Panc1 (cell line): ENCODE results near the gene YTHDF1. TPM values are rescaled to one million over a fixed set of nuclear protein-coding genes. Genes with fewer than 3 reads are reported as not detected.

Source experiments
- ATAC-seq: fragments of 200-7000 bp; cut with Tn5 transposase; 2 replicates; pipeline ENCODE4 v1.9.1; 2020; ENCODE audit warnings: mild to moderate bottlenecking, moderate library complexity
- BruUV-seq: library from RNA; stranded (reverse); fragments of 400-500 nt; replicated peaks from 2 replicates; lab custom pipeline; 2021; lab: Mats Ljungman, UMichigan
- CTCF ChIA-PET: fragments of 300-600 bp; sonication (Branson Sonifier 250); formaldehyde crosslinking; loops from one replicate; lab custom pipeline; 2022; ENCODE audit warnings: antibody characterized with exemption; lab: Charles Lee
- POLR2A ChIA-PET: fragments of 300-600 bp; sonication (Branson Sonifier 250); formaldehyde crosslinking; loops from one replicate; lab custom pipeline; 2022; ENCODE audit warnings: antibody characterized with exemption; lab: Charles Lee
- DNase-seq: peaks from one replicate; pipeline ENCODE4 v3.0.0-alpha.2; 2010; ENCODE audit warnings: low read depth, low spot score
- H3K27ac ChIP-seq: 2 replicates; pipeline ENCODE4 v1.5.1; 2011; ENCODE audit warnings: mild to moderate bottlenecking, low read length, inconsistent platforms
- H3K27me3 ChIP-seq: fragments of 200-500 bp; sonication (Bioruptor generic); 2 replicates; pipeline ENCODE4 v1.6.0; 2014; ENCODE audit warnings: low read length, inconsistent platforms; ENCODE audit not compliant: control insufficient read depth, insufficient read depth
- H3K36me3 ChIP-seq: fragments of 200-500 bp; sonication (Bioruptor generic); 2 replicates; pipeline ENCODE4 v1.5.1; 2014; ENCODE audit warnings: inconsistent platforms, mild to moderate bottlenecking, low read length, moderate library complexity; ENCODE audit not compliant: control insufficient read depth, insufficient read depth
- H3K4me1 ChIP-seq: 2 replicates; pipeline ENCODE4 v1.5.1; 2011; ENCODE audit warnings: inconsistent platforms, mild to moderate bottlenecking, low read length, moderate library complexity; ENCODE audit not compliant: control insufficient read depth, insufficient read depth
- H3K4me3 ChIP-seq, 2 experiments: 2 replicates each; pipeline ENCODE4 v1.5.1; 2011 to 2012; ENCODE audit warnings: low read depth in 2 of 2, low read length in 2 of 2, mild to moderate bottlenecking in 2 of 2, inconsistent platforms in 1 of 2, moderate library complexity in 1 of 2
- H3K9me3 ChIP-seq: fragments of 200-500 bp; sonication (Bioruptor generic); 2 replicates; pipeline ENCODE4 v1.5.1; 2014; ENCODE audit warnings: low read depth, mild to moderate bottlenecking, inconsistent platforms, low read length, moderate library complexity; ENCODE audit not compliant: control insufficient read depth, insufficient read depth
- POLR2AphosphoS5 ChIP-seq: IDR thresholded peaks from 2 replicates; pipeline ENCODE4 v1.6.1; 2012; ENCODE audit warnings: mild to moderate bottlenecking, low read depth, low read length, moderate library complexity
- SIN3A ChIP-seq: IDR thresholded peaks from 2 replicates; pipeline ENCODE4 v1.6.1; 2012; ENCODE audit warnings: low read depth, mild to moderate bottlenecking, low read length, moderate library complexity, borderline replicate concordance; ENCODE audit not compliant: insufficient read depth
- TCF7L2 ChIP-seq: IDR thresholded peaks from 2 replicates; pipeline ENCODE4 v1.6.1; 2011; ENCODE audit warnings: mild to moderate bottlenecking, low read depth, low read length, inconsistent platforms
- in situ Hi-C: cut with HindIII; loops from 2 replicates; pipeline ENCODE4 v1.10.0; 2016; ENCODE audit warnings: low sequenced_read_pairs, low pct_unique_long_range_greater_than_20kb
- intact Hi-C: fragments of 100-400 bp; cut with micrococcal nuclease; formaldehyde crosslinking; loops from one replicate; pipeline ENCODE4 v1.10.0; 2022; ENCODE audit not compliant: unreplicated experiment
- total RNA-seq: library from RNA; stranded (reverse); gene quantifications from one replicate; pipeline ENCODE4 v1.2.1, GENCODE V29; 2021; ENCODE audit not compliant: unreplicated experiment
- TF ChIP-seq, protein P1 (sequence below), 2 experiments: IDR thresholded peaks; 2 replicates each; pipeline ENCODE4 v1.6.1; 2011 to 2012; ENCODE audit warnings: low read depth in 2 of 2, control low read depth in 1 of 2, low read length in 1 of 2, mild to moderate bottlenecking in 1 of 2, moderate library complexity in 1 of 2; ENCODE audit not compliant: insufficient read depth in 1 of 2
- TF ChIP-seq, protein P2 (sequence below): fragments of 450-650 bp; IDR thresholded peaks from 2 replicates; pipeline ENCODE4 v1.5.1; 2017; ENCODE audit warnings: mild to moderate bottlenecking

YTHDF1 gene
- total RNA-seq, 1 experiment from 2014 or later, result 43.0 TPM

DNA sequence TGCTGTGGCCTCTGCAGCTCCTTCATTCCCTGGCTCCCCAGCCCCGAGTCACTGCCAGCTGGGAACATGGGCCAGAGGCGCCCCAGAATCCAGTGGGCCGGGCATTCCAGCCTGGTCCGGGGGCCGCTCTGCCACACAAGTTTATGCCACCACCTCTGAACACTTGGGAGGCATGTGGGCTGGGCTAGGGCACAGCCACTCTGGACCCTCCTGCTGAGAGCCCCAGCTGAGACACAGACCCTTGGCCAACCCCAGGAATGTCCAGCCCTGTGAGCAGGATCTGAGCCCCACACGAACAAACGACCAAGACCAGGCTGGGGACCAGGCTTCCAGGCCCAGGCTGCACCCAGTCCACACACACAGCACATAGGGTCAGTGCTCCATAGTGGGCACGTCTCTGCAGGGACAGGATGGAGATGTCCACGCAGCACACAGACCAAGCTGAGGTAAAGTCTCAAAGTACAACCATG is 33.0 kb downstream of the YTHDF1 start:
- no peaks in the 10 kb centered on the region for H3K36me3 ChIP-seq
- DNase-seq, result no peak
- no peak overlapping the region for H3K27ac ChIP-seq
- no TSS peak for BruUV-seq
- TF ChIP-seq POLR2AphosphoS5, result no peak
- no peak for TF ChIP-seq TCF7L2
- TF ChIP-seq, protein P1, sequence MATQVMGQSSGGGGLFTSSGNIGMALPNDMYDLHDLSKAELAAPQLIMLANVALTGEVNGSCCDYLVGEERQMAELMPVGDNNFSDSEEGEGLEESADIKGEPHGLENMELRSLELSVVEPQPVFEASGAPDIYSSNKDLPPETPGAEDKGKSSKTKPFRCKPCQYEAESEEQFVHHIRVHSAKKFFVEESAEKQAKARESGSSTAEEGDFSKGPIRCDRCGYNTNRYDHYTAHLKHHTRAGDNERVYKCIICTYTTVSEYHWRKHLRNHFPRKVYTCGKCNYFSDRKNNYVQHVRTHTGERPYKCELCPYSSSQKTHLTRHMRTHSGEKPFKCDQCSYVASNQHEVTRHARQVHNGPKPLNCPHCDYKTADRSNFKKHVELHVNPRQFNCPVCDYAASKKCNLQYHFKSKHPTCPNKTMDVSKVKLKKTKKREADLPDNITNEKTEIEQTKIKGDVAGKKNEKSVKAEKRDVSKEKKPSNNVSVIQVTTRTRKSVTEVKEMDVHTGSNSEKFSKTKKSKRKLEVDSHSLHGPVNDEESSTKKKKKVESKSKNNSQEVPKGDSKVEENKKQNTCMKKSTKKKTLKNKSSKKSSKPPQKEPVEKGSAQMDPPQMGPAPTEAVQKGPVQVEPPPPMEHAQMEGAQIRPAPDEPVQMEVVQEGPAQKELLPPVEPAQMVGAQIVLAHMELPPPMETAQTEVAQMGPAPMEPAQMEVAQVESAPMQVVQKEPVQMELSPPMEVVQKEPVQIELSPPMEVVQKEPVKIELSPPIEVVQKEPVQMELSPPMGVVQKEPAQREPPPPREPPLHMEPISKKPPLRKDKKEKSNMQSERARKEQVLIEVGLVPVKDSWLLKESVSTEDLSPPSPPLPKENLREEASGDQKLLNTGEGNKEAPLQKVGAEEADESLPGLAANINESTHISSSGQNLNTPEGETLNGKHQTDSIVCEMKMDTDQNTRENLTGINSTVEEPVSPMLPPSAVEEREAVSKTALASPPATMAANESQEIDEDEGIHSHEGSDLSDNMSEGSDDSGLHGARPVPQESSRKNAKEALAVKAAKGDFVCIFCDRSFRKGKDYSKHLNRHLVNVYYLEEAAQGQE (IDR thresholded peaks at IDR 0.05; ENCODE audit: insufficient read depth in 1 of 2, low read depth in 2 of 2, low read length in 1 of 2), result no peak
- TF ChIP-seq, protein P2, sequence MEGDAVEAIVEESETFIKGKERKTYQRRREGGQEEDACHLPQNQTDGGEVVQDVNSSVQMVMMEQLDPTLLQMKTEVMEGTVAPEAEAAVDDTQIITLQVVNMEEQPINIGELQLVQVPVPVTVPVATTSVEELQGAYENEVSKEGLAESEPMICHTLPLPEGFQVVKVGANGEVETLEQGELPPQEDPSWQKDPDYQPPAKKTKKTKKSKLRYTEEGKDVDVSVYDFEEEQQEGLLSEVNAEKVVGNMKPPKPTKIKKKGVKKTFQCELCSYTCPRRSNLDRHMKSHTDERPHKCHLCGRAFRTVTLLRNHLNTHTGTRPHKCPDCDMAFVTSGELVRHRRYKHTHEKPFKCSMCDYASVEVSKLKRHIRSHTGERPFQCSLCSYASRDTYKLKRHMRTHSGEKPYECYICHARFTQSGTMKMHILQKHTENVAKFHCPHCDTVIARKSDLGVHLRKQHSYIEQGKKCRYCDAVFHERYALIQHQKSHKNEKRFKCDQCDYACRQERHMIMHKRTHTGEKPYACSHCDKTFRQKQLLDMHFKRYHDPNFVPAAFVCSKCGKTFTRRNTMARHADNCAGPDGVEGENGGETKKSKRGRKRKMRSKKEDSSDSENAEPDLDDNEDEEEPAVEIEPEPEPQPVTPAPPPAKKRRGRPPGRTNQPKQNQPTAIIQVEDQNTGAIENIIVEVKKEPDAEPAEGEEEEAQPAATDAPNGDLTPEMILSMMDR, result no peak
- TF ChIP-seq SIN3A, result no peak
- H3K9me3 ChIP-seq, result no peaks in the 10 kb centered on the region
- no peak overlapping the region for H3K4me3 ChIP-seq
- H3K4me1 ChIP-seq, result peaks cover 7% of the 10 kb centered on the region
- H3K27me3 ChIP-seq, result no peaks in the 10 kb centered on the region; the same call in 1 of the 2 replicates
- in situ Hi-C loops (no loop called here), intact Hi-C loops (no loop called here)
- peak; percentile 9; the same call in 1 of the 2 replicates for ATAC-seq
- CTCF ChIA-PET, result no interaction called here
- POLR2A ChIA-PET, result no interaction called here

DNA sequence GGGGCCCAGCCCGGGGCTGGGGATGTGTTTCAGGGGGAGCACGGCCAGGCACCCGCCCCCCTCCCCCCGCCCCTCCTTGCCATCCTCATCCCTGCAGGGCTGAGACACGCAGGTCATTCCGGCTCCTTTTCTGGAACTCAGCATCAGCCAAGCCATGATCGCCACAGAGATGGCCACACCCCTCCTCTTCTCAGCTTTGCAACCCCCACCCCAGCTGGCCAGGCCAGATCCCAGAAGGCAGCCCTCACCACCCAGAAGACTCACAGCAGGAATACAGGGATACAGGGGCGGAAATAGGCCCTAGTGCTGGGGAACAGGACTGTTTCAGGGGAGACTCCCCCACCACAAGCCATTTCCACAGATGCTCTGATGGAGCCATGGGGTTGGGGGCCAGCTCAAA is 33.5 kb downstream of the YTHDF1 start:
- Histone ChIP-seq H3K27me3 (no peaks in the 10 kb centered on the region; the same call in 1 of the 2 replicates), H3K27ac (no peak overlapping the region), H3K4me1 (peaks cover 7% of the 10 kb centered on the region), H3K4me3 (no peak overlapping the region), H3K36me3 (no peaks in the 10 kb centered on the region), H3K9me3 (no peaks in the 10 kb centered on the region)
- no peak for TF ChIP-seq SIN3A
- no peak for TF ChIP-seq POLR2AphosphoS5
- TF ChIP-seq, protein P1 (IDR thresholded peaks at IDR 0.05; ENCODE audit: insufficient read depth in 1 of 2, low read depth in 2 of 2, low read length in 1 of 2), result no peak
- TF ChIP-seq, protein P2, result no peak
- TF ChIP-seq TCF7L2, result no peak
- no peak for DNase-seq
- ChIA-PET CTCF (no interaction called here), POLR2A (no interaction called here)
- intact Hi-C loops (no loop called here), in situ Hi-C loops (no loop called here)
- no peak for ATAC-seq
- BruUV-seq, result no TSS peak
